Neuronal stem cell (in vitro differentiated cells): ENCODE measurements around the gene FLRT2.

Experiments
- DNase-seq: peaks from one replicate; pipeline ENCODE4 v3.0.0-alpha.2; 2013; ENCODE audit warnings: low spot score
- H2AFZ ChIP-seq: one replicate; pipeline ENCODE4 v1.6.1; 2013; ENCODE audit warnings: mild to moderate bottlenecking, low read length, inconsistent platforms
- H2AK5ac ChIP-seq: 2 replicates; pipeline ENCODE4 v1.6.1; 2013; ENCODE audit warnings: low read depth, mild to moderate bottlenecking, inconsistent platforms, low read length, moderate library complexity, mixed read lengths
- H2BK120ac ChIP-seq: 2 replicates; pipeline ENCODE4 v1.6.1; 2013; ENCODE audit warnings: low read depth, mild to moderate bottlenecking, inconsistent platforms, low read length, moderate library complexity, mixed read lengths
- H2BK12ac ChIP-seq: one replicate; pipeline ENCODE4 v1.6.1; 2013; ENCODE audit warnings: low read length, inconsistent platforms
- H2BK15ac ChIP-seq: 2 replicates; pipeline ENCODE4 v1.6.1; 2013; ENCODE audit warnings: mild to moderate bottlenecking, low read length, inconsistent platforms, mixed read lengths
- H2BK5ac ChIP-seq: one replicate; pipeline ENCODE4 v1.6.1; 2013; ENCODE audit warnings: inconsistent platforms, mild to moderate bottlenecking, low read length, moderate library complexity
- H3K14ac ChIP-seq: one replicate; pipeline ENCODE4 v1.6.1; 2013; ENCODE audit warnings: low read length, inconsistent platforms
- H3K18ac ChIP-seq: 2 replicates; pipeline ENCODE4 v1.6.1; 2013; ENCODE audit warnings: low read length, inconsistent platforms
- H3K23ac ChIP-seq: 2 replicates; pipeline ENCODE4 v1.6.1; 2013; ENCODE audit warnings: low read depth, mild to moderate bottlenecking, mixed read lengths, low read length, inconsistent platforms; ENCODE audit not compliant: poor library complexity
- H3K27ac ChIP-seq: replicated peaks from 3 replicates; pipeline ENCODE4 v1.5.1; 2013; ENCODE audit warnings: low read length, inconsistent platforms
- H3K27me3 ChIP-seq, 3 experiments: 2 replicates each; pipeline ENCODE4 v1.6.1; 2013; ENCODE audit warnings: low read length in 3 of 3, mild to moderate bottlenecking in 2 of 3, inconsistent platforms in 1 of 3, low read depth in 1 of 3, mixed read lengths in 1 of 3, moderate library complexity in 1 of 3; ENCODE audit not compliant: control insufficient read depth in 3 of 3, insufficient read depth in 3 of 3
- H3K36me3 ChIP-seq, 2 donors: replicated peaks in 1 of 2; 2 replicates each; pipeline ENCODE4 v1.6.1; 2013; ENCODE audit warnings: low read length in 2 of 2; ENCODE audit not compliant: control insufficient read depth in 2 of 2, insufficient read depth in 2 of 2
- H3K4ac ChIP-seq: 2 replicates; pipeline ENCODE4 v1.6.1; 2013; ENCODE audit warnings: inconsistent platforms, mild to moderate bottlenecking, low read length, moderate library complexity
- H3K4me1 ChIP-seq, 2 donors: 1 replicate in 1 of 2; 2 replicates in 1 of 2; pipeline ENCODE4 v1.6.1; 2013; ENCODE audit warnings: low read length in 2 of 2, low read depth in 1 of 2; ENCODE audit not compliant: control insufficient read depth in 2 of 2, insufficient read depth in 1 of 2
- H3K4me2 ChIP-seq: one replicate; pipeline ENCODE4 v1.6.1; 2013; ENCODE audit warnings: mild to moderate bottlenecking, low read length, inconsistent platforms; ENCODE audit not compliant: insufficient read depth, poor library complexity, severe bottlenecking
- H3K4me3 ChIP-seq, 2 donors: 2 replicates each; pipeline ENCODE4 v1.5.1; 2013; ENCODE audit warnings: low read length in 2 of 2, mild to moderate bottlenecking in 2 of 2, inconsistent platforms in 1 of 2, moderate library complexity in 1 of 2
- H3K79me1 ChIP-seq: one replicate; pipeline ENCODE4 v1.6.1; 2013; ENCODE audit warnings: low read depth, mild to moderate bottlenecking, inconsistent platforms, low read length, moderate library complexity
- H3K9ac ChIP-seq: one replicate; pipeline ENCODE4 v1.6.1; 2013; ENCODE audit warnings: mild to moderate bottlenecking, low read depth, low read length, inconsistent platforms; ENCODE audit not compliant: poor library complexity
- H3K9me3 ChIP-seq, 2 donors: replicated peaks in 1 of 2; 2 replicates each; pipeline versions ENCODE3 to v1.6.1; 2013; ENCODE audit warnings: low read length in 2 of 2, mild to moderate bottlenecking in 2 of 2, inconsistent platforms in 1 of 2, low read depth in 1 of 2, mixed read lengths in 1 of 2, moderate library complexity in 1 of 2; ENCODE audit not compliant: control insufficient read depth in 2 of 2, insufficient read depth in 1 of 2
- H4K8ac ChIP-seq: one replicate; pipeline ENCODE4 v1.6.1; 2013; ENCODE audit warnings: low read depth, mild to moderate bottlenecking, inconsistent platforms, low read length, moderate library complexity
- H4K91ac ChIP-seq: one replicate; pipeline ENCODE4 v1.6.1; 2013; ENCODE audit warnings: low read length, low read depth, mild to moderate bottlenecking, inconsistent platforms; ENCODE audit not compliant: poor library complexity
- WGBS, 2 donors: extraction: QIAGEN DNeasy Blood & Tissue Kit; methylation state at CpG; one replicate each; pipeline ENCODE4 v1.1.7; 2013; ENCODE audit warnings: missing lambda C conversion rate in 2 of 2, mixed read lengths in 1 of 2; ENCODE audit not compliant: insufficient read length in 2 of 2, insufficient replicate concordance in 1 of 2; ENCODE audit errors: extremely low coverage in 2 of 2; 5-methylcytosine and 5-hydroxymethylcytosine counted together

The FLRT2 gene

GRCh38 chr14:85512451-85512850 is 17.5 kb upstream of the FLRT2 start:
- WGBS, 2 donors, result no CpG with 5 or more reads among the region's 2 CpGs
- H3K23ac ChIP-seq, result no peak overlapping the region
- no peak overlapping the region for H2BK15ac ChIP-seq
- no peak overlapping the region for H2AK5ac ChIP-seq
- no peaks in the 10 kb centered on the region for H3K36me3 ChIP-seq
- H4K91ac ChIP-seq, result no peak overlapping the region
- H3K14ac ChIP-seq, result no peak overlapping the region
- no peak overlapping the region for H3K4ac ChIP-seq
- no peaks in the 10 kb centered on the region for H3K27me3 ChIP-seq
- no peaks in the 10 kb centered on the region for H3K4me1 ChIP-seq
- no peak overlapping the region for H3K18ac ChIP-seq
- H2AFZ ChIP-seq, result no peak overlapping the region
- no peak overlapping the region for H3K9ac ChIP-seq
- DNase-seq, result no peak
- no peaks in the 10 kb centered on the region for H3K79me1 ChIP-seq
- H3K4me3 ChIP-seq, result no peak overlapping the region
- H2BK12ac ChIP-seq, result no peak overlapping the region
- no peak overlapping the region for H4K8ac ChIP-seq
- no peak overlapping the region for H2BK5ac ChIP-seq
- no peak overlapping the region for H2BK120ac ChIP-seq
- no peaks in the 10 kb centered on the region for H3K9me3 ChIP-seq
- H3K27ac ChIP-seq, result no peak overlapping the region
- H3K4me2 ChIP-seq, result no peak overlapping the region

DNA sequence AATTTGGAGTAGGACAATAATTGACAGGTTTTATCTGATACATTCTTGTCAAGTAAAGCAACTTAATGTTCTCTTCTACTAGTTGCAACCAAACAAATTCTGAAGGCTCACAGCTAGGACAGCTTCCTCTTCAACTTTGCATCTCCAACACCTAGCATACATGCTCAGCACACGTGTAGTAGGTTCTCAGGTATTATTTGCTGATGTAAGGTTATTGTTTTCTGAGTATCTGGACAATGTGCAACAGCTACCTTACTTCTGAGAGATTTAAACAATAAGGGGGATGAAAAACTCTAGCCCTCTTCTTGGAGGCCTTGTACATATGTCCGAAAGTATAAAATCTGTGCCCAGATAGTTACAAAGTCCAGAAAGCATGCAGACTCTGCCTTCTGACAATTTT is 15.5 kb upstream of the FLRT2 start:
- Histone ChIP-seq H2AFZ (no peak overlapping the region), H3K36me3 (no peaks in the 10 kb centered on the region), H3K4me1 (no peaks in the 10 kb centered on the region), H2AK5ac (no peak overlapping the region), H2BK5ac (no peak overlapping the region), H3K79me1 (no peaks in the 10 kb centered on the region), H4K91ac (no peak overlapping the region), H3K4me2 (no peak overlapping the region), H2BK15ac (no peak overlapping the region), H3K9me3 (no peaks in the 10 kb centered on the region), H3K23ac (no peak overlapping the region), H3K27me3 (no peaks in the 10 kb centered on the region), H4K8ac (no peak overlapping the region), H3K4ac (no peak overlapping the region), H3K27ac (no peak overlapping the region), H3K14ac (no peak overlapping the region), H3K4me3 (no peak overlapping the region), H2BK12ac (no peak overlapping the region), H3K9ac (no peak overlapping the region), H2BK120ac (no peak overlapping the region), H3K18ac (no peak overlapping the region)
- DNase-seq, result no peak
- WGBS, 2 donors, result no CpG with 5 or more reads among the region's 2 CpGs

GRCh38 chr14:85516239-85517113 is 13.5 kb upstream of the FLRT2 start:
- no peak overlapping the region for H3K4ac ChIP-seq
- H2BK5ac ChIP-seq, result no peak overlapping the region
- no peak overlapping the region for H4K8ac ChIP-seq
- no peak overlapping the region for H2BK120ac ChIP-seq
- H2BK15ac ChIP-seq, result no peak overlapping the region
- H3K9me3 ChIP-seq, result no peaks in the 10 kb centered on the region
- no peak overlapping the region for H2AK5ac ChIP-seq
- DNase-seq, result no peak
- no peaks in the 10 kb centered on the region for H3K79me1 ChIP-seq
- H2AFZ ChIP-seq, result no peak overlapping the region
- no peak overlapping the region for H3K23ac ChIP-seq
- H3K27ac ChIP-seq, result no peak overlapping the region
- WGBS, 2 donors, result no CpG with 5 or more reads among the region's 5 CpGs
- H3K4me2 ChIP-seq, result no peak overlapping the region
- H3K4me1 ChIP-seq, result no peaks in the 10 kb centered on the region
- H3K4me3 ChIP-seq, result no peak overlapping the region
- H3K27me3 ChIP-seq, result no peaks in the 10 kb centered on the region
- H3K18ac ChIP-seq, result no peak overlapping the region
- no peak overlapping the region for H4K91ac ChIP-seq
- H2BK12ac ChIP-seq, result no peak overlapping the region
- no peak overlapping the region for H3K9ac ChIP-seq
- H3K36me3 ChIP-seq, result no peaks in the 10 kb centered on the region
- no peak overlapping the region for H3K14ac ChIP-seq

DNA sequence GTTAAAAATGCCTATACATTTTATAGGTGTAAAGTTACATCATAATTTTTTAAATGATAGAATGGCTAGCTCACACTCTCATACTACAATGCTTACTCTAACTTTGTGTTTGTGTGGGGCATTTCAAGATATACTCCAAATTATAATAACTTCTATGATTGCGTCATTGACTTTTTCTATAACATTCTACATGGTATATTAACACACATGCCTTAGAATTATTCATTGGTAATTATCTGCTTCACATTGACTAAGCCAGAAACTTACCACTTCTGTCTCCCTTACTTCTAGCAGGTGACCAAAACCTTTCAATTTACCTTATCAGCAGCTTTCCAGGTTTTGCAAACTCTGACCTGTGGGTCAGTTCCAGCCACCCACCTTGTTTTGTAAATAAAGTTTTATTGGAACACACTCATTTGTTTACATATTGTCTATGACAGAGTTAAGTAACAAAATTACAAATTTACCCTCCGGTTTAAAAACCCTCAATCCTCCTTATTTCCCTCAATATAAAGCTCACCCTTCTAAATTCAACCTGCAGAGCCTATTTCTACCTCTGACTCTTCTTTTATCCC is 12.7 kb upstream of the FLRT2 start:
- H2BK15ac ChIP-seq, result no peak overlapping the region
- no peaks in the 10 kb centered on the region for H3K4me1 ChIP-seq
- no peak overlapping the region for H3K14ac ChIP-seq
- no peak overlapping the region for H3K4me2 ChIP-seq
- H3K18ac ChIP-seq, result no peak overlapping the region
- no peaks in the 10 kb centered on the region for H3K79me1 ChIP-seq
- H2BK5ac ChIP-seq, result no peak overlapping the region
- no peak overlapping the region for H2AFZ ChIP-seq
- H3K27me3 ChIP-seq, result no peaks in the 10 kb centered on the region
- no peak overlapping the region for H3K23ac ChIP-seq
- no peak overlapping the region for H2BK12ac ChIP-seq
- no peak overlapping the region for H4K8ac ChIP-seq
- H3K4ac ChIP-seq, result no peak overlapping the region
- no peak overlapping the region for H4K91ac ChIP-seq
- H3K4me3 ChIP-seq, result no peak overlapping the region
- H3K27ac ChIP-seq, result no peak overlapping the region
- DNase-seq, result no peak
- no peak overlapping the region for H2BK120ac ChIP-seq
- no peaks in the 10 kb centered on the region for H3K36me3 ChIP-seq
- H3K9me3 ChIP-seq, result no peaks in the 10 kb centered on the region
- H2AK5ac ChIP-seq, result no peak overlapping the region
- no peak overlapping the region for H3K9ac ChIP-seq
- 100% methylated on average over 1 of the region's 2 CpGs; no CpG with 5 or more reads in 1 of the 2 donors for WGBS, 2 donors
